Gastrocnemius medialis (tissue), 4 donors: ENCODE measurements around the gene LINC00237. TPM values are rescaled to one million over a fixed set of nuclear protein-coding genes. Genes with fewer than 3 reads are reported as not detected.

ENCODE experiments used
- ATAC-seq, 2 donors: fragments of 150-250 bp; one replicate each; pipeline ENCODE4 v1.9.1; 2016
- DNase-seq, 2 donors: peaks; one replicate each; pipeline ENCODE4 v3.0.0-alpha.2; 2019
- H3K27ac ChIP-seq, 4 donors: fragments of 200-600 bp; sonication (generic); 1 replicate in 1 of 4; 2 replicates in 3 of 4; pipeline ENCODE4 v1.5.1; 2016 to 2018; ENCODE audit warnings: mild to moderate bottlenecking in 2 of 4, moderate library complexity in 1 of 4
- H3K27me3 ChIP-seq, 3 donors: fragments of 200-600 bp; sonication (generic) in 2 of 3; 1 replicate in 1 of 3; 2 replicates in 2 of 3; pipeline versions ENCODE4 v1.5.1 to v1.6.0; 2016 to 2019; ENCODE audit warnings: mild to moderate bottlenecking in 1 of 3, moderate library complexity in 1 of 3
- H3K36me3 ChIP-seq, 2 donors: fragments of 200-600 bp; sonication (generic) in 1 of 2; one replicate each; pipeline ENCODE4 v1.5.1; 2017 to 2018
- H3K4me1 ChIP-seq, 2 donors: fragments of 200-600 bp; sonication (generic) in 1 of 2; one replicate each; pipeline ENCODE4 v1.5.1; 2016 to 2017; ENCODE audit warnings: mild to moderate bottlenecking in 2 of 2
- H3K4me3 ChIP-seq, 4 donors: fragments of 200-600 bp; sonication (generic) in 3 of 4; 1 replicate in 1 of 4; 2 replicates in 3 of 4; pipeline ENCODE4 v1.5.1; 2016 to 2019; ENCODE audit warnings: mild to moderate bottlenecking in 2 of 4
- H3K9me3 ChIP-seq, 3 donors: fragments of 200-600 bp; sonication (generic) in 2 of 3; 1 replicate in 1 of 3; 2 replicates in 2 of 3; pipeline ENCODE4 v1.5.1; 2016 to 2019
- CTCF ChIP-seq, 5 experiments: fragments of 450-650 bp in 3 of 5; fragments of 200-600 bp in 2 of 5; sonication (generic) in 2 of 5; IDR thresholded peaks in 4 of 5; conservative IDR thresholded peaks in 1 of 5; 1 replicate in 4 of 5; 2 replicates in 1 of 5; pipeline ENCODE4 v1.5.1; 2016 to 2019; ENCODE audit warnings: antibody characterized with exemption in 5 of 5, mild to moderate bottlenecking in 3 of 5, moderate library complexity in 3 of 5
- POLR2A ChIP-seq, 2 donors: fragments of 450-650 bp; IDR thresholded peaks; one replicate each; pipeline ENCODE4 v1.6.1; 2017; ENCODE audit warnings: antibody characterized with exemption in 2 of 2, mild to moderate bottlenecking in 2 of 2, moderate library complexity in 2 of 2
- in situ Hi-C, 4 donors: fragments of 200-750 bp; cut with MboI; loops; one replicate each; pipeline versions ENCODE4 v1.15.0 to v1.8.0; 2017; ENCODE audit warnings: low sequenced_read_pairs in 4 of 4
- intact Hi-C: fragments of 100-400 bp; cut with DNase I; formaldehyde crosslinking; loops from one replicate; pipeline ENCODE4 v1.15.1; 2023; ENCODE audit warnings: low total_unique reads
- total RNA-seq, 4 donors: library from RNA; depleted of rRNA; stranded (reverse); fragments of >200 nt; gene quantifications; one replicate each; pipeline versions ENCODE4 v1.1.0 to v1.2.3, GENCODE V29; 2016

Gene LINC00237
- total RNA-seq: not detected

- no peak within 1 kb of the TSS for H3K27ac ChIP-seq
- intact Hi-C loops: loop anchor here (10.0 kb wide), 1 partner anchor 398 kb away; no protein-coding TSS in a partner anchor
- no peaks in the 10 kb centered on the region for H3K36me3 ChIP-seq
- in situ Hi-C loops: no loop called here
- peaks cover 2 to 33% of the 10 kb centered on the region in 2 donors for H3K4me1 ChIP-seq
- H3K4me3 ChIP-seq: peak within 1 kb of the TSS; percentile 27 to 58 (median 39)
- TF ChIP-seq CTCF (IDR thresholded peaks at IDR 0.05 in 4 of 5, conservative IDR thresholded peaks at IDR 0.05 in 1 of 5): no peak
- H3K27me3 ChIP-seq: peaks cover 62 to 76% (median 69%) of the 10 kb centered on the region in 3 donors
- ATAC-seq (no peak), DNase-seq (no peak)
- H3K9me3 ChIP-seq: no peaks in the 10 kb centered on the region
Observed at GRCh38 chr20:21106171-21107017, at the start of gene LINC00237. LINC00237 (minus strand) TSS chr20:21106358.

GRCh38 chr20:21155268-21155667 lies 49.1 kb upstream of the LINC00237 start:
- H3K4me1 ChIP-seq: peaks cover 0 to 9% of the 10 kb centered on the region in 2 donors
- no peak for DNase-seq
- H3K4me3 ChIP-seq: no peak overlapping the region
- no peaks in the 10 kb centered on the region for H3K9me3 ChIP-seq
- intact Hi-C loops: no loop called here
- in situ Hi-C loops: no loop called here
- no peaks in the 10 kb centered on the region for H3K27me3 ChIP-seq
- TF ChIP-seq POLR2A (IDR thresholded peaks at IDR 0.05): no peak
- TF ChIP-seq CTCF (IDR thresholded peaks at IDR 0.05 in 4 of 5, conservative IDR thresholded peaks at IDR 0.05 in 1 of 5): no peak
- ATAC-seq: no peak
- no peak overlapping the region for H3K27ac ChIP-seq
- H3K36me3 ChIP-seq: no peaks in the 10 kb centered on the region

GRCh38 chr20:21154692-21155091 lies 48.5 kb upstream of the LINC00237 start:
- H3K36me3 ChIP-seq: no peaks in the 10 kb centered on the region
- ATAC-seq (peak in 1 of 2 donors; percentile 69), DNase-seq (no peak)
- H3K4me1 ChIP-seq: peaks cover 0 to 9% of the 10 kb centered on the region in 2 donors
- H3K4me3 ChIP-seq: no peak overlapping the region
- H3K27ac ChIP-seq: no peak overlapping the region
- no peak for TF ChIP-seq POLR2A (IDR thresholded peaks at IDR 0.05)
- no peak for TF ChIP-seq CTCF (IDR thresholded peaks at IDR 0.05 in 4 of 5, conservative IDR thresholded peaks at IDR 0.05 in 1 of 5)
- no peaks in the 10 kb centered on the region for H3K9me3 ChIP-seq
- in situ Hi-C loops (no loop called here), intact Hi-C loops (no loop called here)
- H3K27me3 ChIP-seq: no peaks in the 10 kb centered on the region

GRCh38 chr20:21151791-21152190 lies 45.6 kb upstream of the LINC00237 start:
- no peak overlapping the region for H3K27ac ChIP-seq

More at GRCh38 chr20:21151791-21152190, 45.6 kb upstream of the LINC00237 start:
- ATAC-seq (peak in 1 of 2 donors; percentile 31), DNase-seq (no peak)
- H3K36me3 ChIP-seq: peaks cover 0 to 6% of the 10 kb centered on the region in 2 donors
- H3K4me1 ChIP-seq: peaks cover 0 to 9% of the 10 kb centered on the region in 2 donors
- in situ Hi-C loops (no loop called here), intact Hi-C loops (no loop called here)
- no peak for TF ChIP-seq CTCF (IDR thresholded peaks at IDR 0.05 in 4 of 5, conservative IDR thresholded peaks at IDR 0.05 in 1 of 5)
- no peak for TF ChIP-seq POLR2A (IDR thresholded peaks at IDR 0.05)
- no peaks in the 10 kb centered on the region for H3K27me3 ChIP-seq
- H3K4me3 ChIP-seq: no peak overlapping the region
- H3K9me3 ChIP-seq: no peaks in the 10 kb centered on the region
